Measurements from ENCODE around the gene UFSP1. TPM values are rescaled to one million over a fixed set of nuclear protein-coding genes. Genes with fewer than 3 reads are reported as not detected.

Gene UFSP1
- total RNA-seq, 1 donor from 2014 or later = 4.5 TPM

DNA sequence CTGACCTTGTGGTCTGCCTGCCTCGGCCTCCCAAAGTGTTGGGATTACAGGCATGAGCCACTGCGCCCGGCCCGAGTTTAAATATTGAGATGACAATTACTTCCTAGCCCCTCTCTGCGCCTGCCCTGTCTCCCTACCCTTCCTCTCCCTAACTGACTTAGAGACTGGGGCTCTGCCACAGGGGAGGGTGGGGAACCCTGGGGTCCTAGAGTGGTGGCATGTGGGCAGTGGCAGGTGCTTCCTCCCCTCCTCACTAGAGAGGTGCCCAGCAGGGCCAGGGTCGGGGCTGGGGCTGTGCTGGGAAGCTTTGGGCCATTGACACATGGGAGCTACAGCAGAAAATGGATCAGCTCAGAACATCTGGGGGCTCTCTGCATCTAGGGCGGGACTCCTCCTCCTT, 13.1 kb upstream of the UFSP1 start:
- intact Hi-C loops (cut with micrococcal nuclease) = no loop called here
- H3K27me3 Mint-ChIP-seq = peaks cover 19% of the 10 kb centered on the region
- no peak for DNase-seq
- no peak overlapping the region for H3K27ac Mint-ChIP-seq
- no peak overlapping the region for H3K4me3 Mint-ChIP-seq
- no peaks in the 10 kb centered on the region for H3K36me3 Mint-ChIP-seq (ENCODE audit: low read depth)
- H3K9me3 Mint-ChIP-seq = no peaks in the 10 kb centered on the region
- no peaks in the 10 kb centered on the region for H3K4me1 Mint-ChIP-seq

DNA sequence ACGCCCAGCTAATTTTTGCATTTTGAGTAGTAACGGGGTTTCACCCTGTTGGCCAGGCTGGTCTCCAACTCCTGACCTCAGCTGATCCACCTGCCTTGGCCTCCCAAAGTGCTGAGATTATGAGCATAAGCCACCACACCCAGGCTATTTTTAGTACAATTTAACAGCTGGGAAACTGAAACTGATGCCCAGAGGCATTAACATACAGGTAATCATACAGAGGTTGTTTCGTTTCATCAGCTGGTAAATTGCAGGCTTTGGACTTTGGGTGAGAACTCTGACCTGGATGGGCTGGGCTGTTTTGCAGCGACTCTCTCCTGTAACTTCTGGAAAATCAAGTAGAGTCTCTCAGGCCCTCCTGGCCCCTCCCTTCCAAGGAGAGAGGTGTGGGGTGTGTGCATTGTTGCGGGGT, 12.4 kb upstream of the UFSP1 start:
- no peaks in the 10 kb centered on the region for H3K9me3 Mint-ChIP-seq

DNA sequence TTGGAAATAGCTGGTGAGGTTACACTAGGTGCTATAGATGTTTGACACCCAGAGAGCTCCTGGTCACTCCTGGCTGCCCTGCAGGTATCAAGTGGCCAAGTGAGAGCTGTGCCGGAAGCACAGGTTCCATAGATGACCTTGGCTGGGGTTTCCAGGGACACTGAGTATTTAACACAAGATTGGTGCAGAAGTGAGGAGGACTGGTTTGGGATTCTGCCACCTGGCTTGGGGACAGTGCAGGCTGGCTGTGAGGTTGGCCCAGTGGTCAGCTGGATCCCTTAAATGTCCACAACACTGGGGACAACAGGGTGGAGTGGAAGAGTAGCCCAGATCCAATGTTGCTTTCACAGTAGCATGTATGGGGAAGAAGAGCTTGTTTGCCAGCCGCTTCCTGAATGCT, 11.5 kb upstream of the UFSP1 start:
- Mint-ChIP-seq H3K4me3 (no peak overlapping the region), H3K27me3 (peaks cover 28% of the 10 kb centered on the region), H3K9me3 (no peaks in the 10 kb centered on the region), H3K4me1 (peaks cover 4% of the 10 kb centered on the region), H3K36me3 (ENCODE audit: low read depth) (no peaks in the 10 kb centered on the region), H3K27ac (no peak overlapping the region)
- intact Hi-C loops (cut with micrococcal nuclease) = no loop called here
- no peak for DNase-seq

More for the DNA sequence above, 12.4 kb upstream of the UFSP1 start:
- Mint-ChIP-seq H3K27ac (no peak overlapping the region), H3K4me1 (no peaks in the 10 kb centered on the region), H3K36me3 (ENCODE audit: low read depth) (no peaks in the 10 kb centered on the region), H3K4me3 (no peak overlapping the region), H3K27me3 (peaks cover 24% of the 10 kb centered on the region)
- intact Hi-C loops (cut with micrococcal nuclease) = no loop called here
- no peak for DNase-seq

DNA sequence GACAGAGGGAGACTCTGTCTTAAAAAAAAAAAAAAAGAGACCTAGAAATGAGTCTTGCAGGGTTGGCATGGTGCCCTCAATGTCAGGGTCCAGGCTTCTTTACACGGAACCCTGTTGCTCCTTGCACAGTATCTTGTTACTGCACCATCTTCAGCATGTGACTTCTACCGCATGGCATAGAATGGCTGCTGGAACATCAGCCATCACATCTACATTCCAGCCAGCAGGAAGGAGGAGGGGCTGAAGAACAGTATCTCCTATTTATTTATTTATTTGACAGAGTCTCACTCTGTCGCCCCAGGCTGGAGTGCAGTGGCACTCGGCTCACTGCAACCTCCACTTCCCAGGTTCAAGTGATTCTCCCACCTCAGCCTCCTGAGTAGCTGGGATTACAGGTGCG, 9.9 kb upstream of the UFSP1 start:
- DNase-seq = no peak
- intact Hi-C loops (cut with micrococcal nuclease) = loop anchor here (5.0 kb wide), 1 partner anchor 68 kb away; the partner anchor contains the start of gene MUC12
- no peak overlapping the region for H3K27ac Mint-ChIP-seq
- no peak overlapping the region for H3K4me3 Mint-ChIP-seq
- H3K4me1 Mint-ChIP-seq = peaks cover 5% of the 10 kb centered on the region
- peaks cover 32% of the 10 kb centered on the region for H3K27me3 Mint-ChIP-seq
- H3K9me3 Mint-ChIP-seq = no peaks in the 10 kb centered on the region
- H3K36me3 Mint-ChIP-seq (ENCODE audit: low read depth) = no peaks in the 10 kb centered on the region

DNA sequence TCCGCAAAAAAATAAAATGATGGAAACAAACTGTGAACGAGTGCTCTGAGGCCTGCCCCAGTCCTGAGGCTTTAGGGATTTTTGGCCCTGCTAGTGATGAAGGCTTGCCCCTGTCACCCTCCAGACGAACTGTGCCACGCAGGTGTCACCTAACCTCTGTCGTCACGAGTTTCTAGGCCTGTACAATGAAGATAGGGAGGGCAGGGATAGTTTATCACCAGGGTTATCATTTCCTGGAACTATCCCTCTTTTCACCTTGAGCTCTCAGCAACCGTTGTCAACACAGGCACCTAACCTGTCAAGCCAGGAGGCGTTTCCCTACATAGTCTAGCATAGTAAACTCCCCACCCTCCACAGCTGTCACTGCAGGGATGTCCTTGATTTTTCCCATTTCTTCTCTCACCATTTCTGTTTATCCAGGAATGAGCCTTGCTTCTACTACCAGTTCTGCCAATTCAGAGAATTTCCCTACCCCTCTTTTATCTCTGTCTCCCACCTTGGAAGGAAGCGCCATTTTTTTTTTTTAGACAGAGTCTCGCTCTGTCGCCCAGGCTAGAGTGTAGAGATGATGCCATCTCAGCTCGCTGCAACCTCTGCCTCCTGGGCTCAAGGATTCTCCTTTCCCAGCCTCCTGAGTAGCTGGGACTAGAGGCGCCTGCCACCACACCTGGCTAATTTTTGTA, 8.4 kb upstream of the UFSP1 start:
- intact Hi-C loops (cut with micrococcal nuclease) = loop anchor here (1.0 to 5.0 kb wide), 3 partner anchors 69 to 179 kb away; partner anchors contain the start of gene MUC12
- H3K27me3 Mint-ChIP-seq = peaks cover 41% of the 10 kb centered on the region
- H3K27ac Mint-ChIP-seq = no peak overlapping the region
- H3K36me3 Mint-ChIP-seq (ENCODE audit: low read depth) = no peaks in the 10 kb centered on the region
- no peaks in the 10 kb centered on the region for H3K9me3 Mint-ChIP-seq
- DNase-seq = no peak
- H3K4me3 Mint-ChIP-seq = no peak overlapping the region
- peaks cover 5% of the 10 kb centered on the region for H3K4me1 Mint-ChIP-seq

DNA sequence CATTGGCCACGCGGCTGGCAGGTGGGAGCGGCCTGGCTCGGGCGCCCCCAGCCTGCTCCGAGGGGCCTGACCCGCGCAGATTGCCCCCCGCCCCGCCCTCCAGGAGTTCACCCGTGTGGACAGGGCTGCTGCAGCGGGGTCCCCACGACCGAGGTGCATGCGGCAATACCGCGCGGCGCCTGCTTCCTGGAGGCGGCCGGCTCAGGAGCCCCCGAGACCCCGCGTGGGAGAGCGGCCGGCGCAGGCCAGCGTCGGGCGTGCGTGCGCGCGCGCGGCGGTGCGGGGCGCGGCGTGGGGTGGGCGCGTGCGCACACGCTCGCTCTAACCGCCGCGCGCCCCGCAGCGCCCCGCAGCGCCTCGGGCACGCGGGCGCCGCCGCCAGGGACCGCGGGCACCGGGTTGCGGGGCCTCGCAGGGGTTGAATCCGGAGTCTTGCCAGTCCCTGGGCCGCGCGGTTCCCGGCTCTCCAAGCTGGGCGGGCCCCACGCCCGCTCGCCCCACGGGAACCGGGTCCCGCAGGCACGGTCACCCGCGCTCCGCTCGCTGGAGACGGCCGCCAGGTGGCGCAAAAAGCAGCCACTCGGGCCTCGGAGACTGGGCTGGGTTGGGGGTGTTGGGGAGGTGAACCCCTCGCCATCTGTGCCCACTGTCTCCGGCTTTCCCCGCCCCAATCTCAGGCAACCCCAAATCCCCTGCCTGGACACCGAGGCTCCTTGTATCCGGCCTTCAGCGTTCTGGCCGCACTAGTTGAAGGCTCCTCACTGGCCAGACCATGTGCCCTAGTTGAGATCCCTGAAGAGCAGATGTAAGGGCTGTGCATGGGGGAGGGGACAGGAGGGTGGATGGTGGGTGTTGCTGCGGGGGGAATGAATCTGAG, 7.5 kb upstream of the UFSP1 start:
- H3K4me1 Mint-ChIP-seq = peaks cover 7% of the 10 kb centered on the region
- no peaks in the 10 kb centered on the region for H3K9me3 Mint-ChIP-seq
- DNase-seq = peak; percentile 91

DNA sequence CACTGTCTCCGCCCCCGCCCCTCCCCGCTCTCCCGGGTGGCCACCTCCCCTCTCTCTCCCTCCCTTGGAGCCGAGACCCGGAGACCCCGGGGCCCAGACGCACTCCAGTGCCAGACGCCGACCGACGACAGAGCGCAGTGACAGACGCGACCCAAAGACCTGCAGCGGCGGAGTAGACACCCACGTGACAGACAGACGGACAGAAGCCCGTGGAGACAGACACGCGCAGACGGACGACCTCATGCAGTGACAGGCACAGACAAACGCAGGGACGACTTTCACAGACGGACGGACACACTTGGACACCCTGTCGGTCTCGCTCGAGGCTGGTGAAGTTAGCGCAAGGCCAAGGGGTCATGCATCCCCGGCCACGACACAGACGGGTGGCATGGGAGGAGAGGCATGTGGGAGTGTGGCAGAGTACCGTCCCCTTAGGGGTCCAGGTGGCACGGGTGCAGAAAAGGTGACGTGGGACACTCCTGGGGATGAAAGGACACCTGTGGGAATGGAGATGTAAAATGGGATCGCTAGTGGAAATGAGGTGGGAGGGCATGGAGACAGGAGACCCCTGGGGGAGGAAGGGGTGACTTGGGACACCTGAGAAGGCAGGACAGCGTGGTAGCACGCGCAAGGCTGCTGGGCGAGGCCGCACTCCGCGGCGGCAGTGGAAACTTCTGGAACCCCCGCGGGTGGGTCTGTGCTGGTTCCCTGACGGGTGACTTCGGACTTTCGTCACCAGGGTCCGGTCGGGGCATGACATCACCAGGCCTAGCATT, 6.6 kb upstream of the UFSP1 start:
- Mint-ChIP-seq H3K36me3 (ENCODE audit: low read depth) (no peaks in the 10 kb centered on the region), H3K27me3 (peaks cover 57% of the 10 kb centered on the region), H3K9me3 (no peaks in the 10 kb centered on the region), H3K27ac (no peak overlapping the region), H3K4me1 (peaks cover 10% of the 10 kb centered on the region), H3K4me3 (peak overlapping the region; percentile 82)
- intact Hi-C loops (cut with micrococcal nuclease) = loop anchor here (2.0 to 5.0 kb wide), 2 partner anchors 71 to 181 kb away; partner anchors contain the start of gene MUC12
- DNase-seq = peak; percentile 73

More for the DNA sequence above, 7.5 kb upstream of the UFSP1 start:
- Mint-ChIP-seq H3K27ac (no peak overlapping the region), H3K4me3 (peak overlapping the region; percentile 45), H3K27me3 (peaks cover 51% of the 10 kb centered on the region), H3K36me3 (ENCODE audit: low read depth) (no peaks in the 10 kb centered on the region)
- intact Hi-C loops (cut with micrococcal nuclease) = loop anchor here (1.0 to 5.0 kb wide), 3 partner anchors 70 to 180 kb away; partner anchors contain the start of gene MUC12

DNA sequence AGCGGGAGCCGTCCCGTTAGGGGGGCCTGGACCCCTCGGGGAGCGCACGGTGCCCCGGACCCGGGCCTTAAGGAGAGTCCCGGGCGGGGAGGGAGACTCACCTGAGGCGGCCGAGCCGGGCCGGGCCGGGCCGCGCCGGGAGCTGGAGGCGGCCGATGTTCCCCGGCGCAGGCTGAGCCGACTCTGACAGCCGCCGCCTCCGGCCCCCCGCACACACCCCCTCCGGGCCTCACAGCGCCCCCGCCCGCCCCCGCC, 6.1 kb upstream of the UFSP1 start, which contains the start of gene ACHE:
TSS of gene ACHE (minus strand) at position 188 of the 255 bp plus-strand sequence. CDS start 1,656 bp downstream, outside the sequence.
- peaks cover 13% of the 10 kb centered on the region for H3K4me1 Mint-ChIP-seq
- intact Hi-C loops (cut with micrococcal nuclease) = loop anchor here (5.0 kb wide), 1 partner anchor 72 kb away; the partner anchor contains the start of gene MUC12
- peak within 1 kb of the TSS; percentile 82 for H3K4me3 Mint-ChIP-seq
- no peaks in the 10 kb centered on the region for H3K9me3 Mint-ChIP-seq
- DNase-seq = peak; percentile 68
- no peak within 1 kb of the TSS for H3K27ac Mint-ChIP-seq
- H3K27me3 Mint-ChIP-seq = peaks cover 54% of the 10 kb centered on the region
- H3K36me3 Mint-ChIP-seq (ENCODE audit: low read depth) = no peaks in the 10 kb centered on the region

DNA sequence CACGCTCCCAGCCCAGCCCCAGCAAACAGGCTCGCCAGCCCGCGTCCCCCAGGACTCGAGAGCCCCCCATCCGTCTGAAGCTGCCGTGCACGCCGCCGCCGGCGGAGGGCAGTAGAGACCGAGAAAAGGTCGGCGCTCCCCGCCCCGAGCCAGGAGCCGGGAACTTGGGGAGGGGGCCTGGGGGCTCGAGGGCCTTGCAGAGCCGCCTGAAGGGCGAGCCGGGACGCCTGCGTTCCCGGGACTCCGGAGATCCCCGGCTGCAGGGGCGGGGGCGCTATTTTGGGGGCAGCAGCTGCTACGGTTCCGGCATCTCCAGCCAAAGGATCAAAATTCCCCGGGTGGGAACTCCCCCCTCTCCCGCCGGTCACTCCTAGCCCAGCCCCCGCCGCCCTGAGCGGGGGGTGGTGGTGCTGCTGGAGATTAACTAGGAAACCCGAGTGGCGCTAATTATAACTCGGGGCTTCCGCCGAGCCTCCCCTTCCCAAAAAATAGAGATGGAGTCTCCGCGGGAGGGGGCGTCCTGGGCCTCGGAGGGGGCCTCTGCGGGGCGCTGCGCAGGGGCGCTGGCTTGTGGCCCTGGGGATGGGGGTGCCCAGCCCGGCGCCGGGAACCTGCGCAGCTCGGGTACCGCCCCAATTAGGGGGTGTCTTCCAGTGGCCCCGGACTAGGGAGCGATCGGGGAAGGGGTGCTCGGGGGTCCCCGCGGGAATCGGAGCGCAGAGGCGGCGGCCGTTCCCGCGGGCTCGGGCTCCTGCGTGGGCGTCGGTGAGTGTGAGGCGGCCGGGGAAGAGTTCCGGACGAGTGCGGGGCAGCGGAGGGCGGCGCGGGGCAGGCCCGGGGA, 5.6 kb upstream of the UFSP1 start:
- intact Hi-C loops (cut with micrococcal nuclease) = loop anchor here (5.0 kb wide), 2 partner anchors 72 to 272 kb away; partner anchors contain the start of genes MUC12 and VGF
- H3K27me3 Mint-ChIP-seq = peaks cover 56% of the 10 kb centered on the region

DNA sequence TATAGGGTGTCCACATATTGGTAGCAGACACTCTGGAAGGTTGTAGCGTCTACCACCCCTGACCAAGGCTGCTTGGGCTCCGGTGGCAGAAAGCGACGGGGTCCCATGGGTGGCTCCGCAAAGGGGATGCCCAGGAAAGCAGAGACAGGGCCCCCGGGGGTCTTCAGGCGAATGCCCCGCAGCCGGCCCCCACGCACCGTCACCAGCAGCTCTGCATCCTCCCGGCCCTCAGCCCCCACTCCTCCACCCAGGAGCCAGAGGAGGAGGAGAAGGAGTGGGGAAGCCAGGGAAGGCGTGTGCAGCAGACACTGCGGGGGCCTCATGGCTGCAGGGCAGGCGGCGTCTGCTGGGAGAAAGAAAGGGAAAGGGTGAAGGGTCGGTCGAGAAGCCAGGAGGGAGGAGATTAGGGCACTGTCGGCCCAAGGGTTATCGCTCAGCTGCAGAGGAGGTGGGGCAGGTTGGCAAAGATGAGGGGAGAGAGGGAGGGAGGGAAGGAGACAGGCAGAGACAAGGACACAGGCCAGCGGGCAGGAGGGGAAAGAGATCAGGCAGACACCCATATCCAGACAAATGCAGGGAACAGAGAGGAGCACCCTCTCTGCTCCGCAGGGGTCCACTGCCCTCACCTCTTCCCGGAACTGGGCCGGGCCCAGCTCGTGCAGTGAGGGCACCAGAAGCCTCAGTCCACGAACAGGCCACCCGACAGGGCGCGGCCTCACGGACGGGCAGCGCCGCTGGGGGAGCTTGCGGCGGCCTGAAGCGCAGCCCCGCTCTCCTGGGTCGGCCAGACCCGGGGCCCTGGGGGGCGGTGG, 4.6 kb upstream of the UFSP1 start:
- H3K27ac Mint-ChIP-seq = no peak overlapping the region
- intact Hi-C loops (cut with micrococcal nuclease) = loop anchor here (5.0 kb wide), 1 partner anchor 273 kb away; the partner anchor contains the start of gene VGF
- no peak for DNase-seq
- H3K9me3 Mint-ChIP-seq = no peaks in the 10 kb centered on the region
- H3K36me3 Mint-ChIP-seq (ENCODE audit: low read depth) = no peaks in the 10 kb centered on the region
- peaks cover 53% of the 10 kb centered on the region for H3K27me3 Mint-ChIP-seq
- peaks cover 19% of the 10 kb centered on the region for H3K4me1 Mint-ChIP-seq
- H3K4me3 Mint-ChIP-seq = peak overlapping the region; percentile 14

More for the DNA sequence above, 5.6 kb upstream of the UFSP1 start:
- peak; percentile 88 for DNase-seq
- H3K27ac Mint-ChIP-seq = no peak overlapping the region
- H3K4me3 Mint-ChIP-seq = peak overlapping the region; percentile 49
- H3K4me1 Mint-ChIP-seq = peaks cover 18% of the 10 kb centered on the region
- no peaks in the 10 kb centered on the region for H3K9me3 Mint-ChIP-seq
- H3K36me3 Mint-ChIP-seq (ENCODE audit: low read depth) = no peaks in the 10 kb centered on the region

DNA sequence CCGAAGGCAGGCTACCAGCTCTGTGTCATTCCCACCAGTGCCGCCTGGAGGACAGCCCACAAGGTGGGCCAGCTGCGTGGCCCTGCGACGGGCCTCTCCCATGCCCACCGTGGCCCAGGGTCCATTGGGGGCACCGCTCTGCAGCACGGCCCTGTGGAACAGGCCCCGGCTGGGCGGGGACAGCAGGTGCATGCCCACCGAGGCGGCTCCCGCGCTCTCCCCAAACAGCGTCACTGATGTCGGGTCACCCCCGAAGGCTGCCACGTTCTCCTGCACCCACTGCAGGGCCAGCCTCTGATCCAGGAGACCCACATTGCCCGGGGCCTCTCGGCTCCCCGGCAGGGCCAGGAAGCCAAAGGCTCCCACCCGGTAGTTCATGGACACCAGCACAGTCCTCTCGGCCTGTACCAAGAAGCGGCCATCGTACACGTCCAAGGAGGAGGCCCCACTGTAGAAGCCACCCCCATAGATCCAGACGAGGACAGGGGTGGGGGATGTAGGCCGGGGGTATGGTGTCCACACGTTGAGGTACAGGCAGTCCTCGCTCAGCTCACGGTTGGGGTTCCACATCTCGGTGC, 3.9 kb upstream of the UFSP1 start:
- no peaks in the 10 kb centered on the region for H3K9me3 Mint-ChIP-seq
- H3K36me3 Mint-ChIP-seq (ENCODE audit: low read depth) = peaks cover 5% of the 10 kb centered on the region
- intact Hi-C loops (cut with micrococcal nuclease) = loop anchor here (5.0 kb wide), 1 partner anchor 274 kb away; the partner anchor contains the start of gene VGF

More for the DNA sequence above, 3.9 kb upstream of the UFSP1 start:
- H3K4me3 Mint-ChIP-seq = no peak overlapping the region
- peaks cover 22% of the 10 kb centered on the region for H3K4me1 Mint-ChIP-seq
- peaks cover 52% of the 10 kb centered on the region for H3K27me3 Mint-ChIP-seq
- no peak for DNase-seq
- no peak overlapping the region for H3K27ac Mint-ChIP-seq
